ENCODE measurements around the gene SLC30A1.

GRCh38 chr1:211621447-211622198 is 42.7 kb upstream of the SLC30A1 start:
- TF ChIP-seq CTCF (IDR thresholded peaks at IDR 0.05) (no peak), POLR2A (IDR thresholded peaks at IDR 0.05) (no peak)

Measured in lower leg skin (tissue), 3 donors.